ENCODE measurements around the gene CDC6.
"Not testable (repeated sequence)": the region's sequence is repeated elsewhere in the genome, so short reads cannot be mapped to it uniquely, and the experiment has no call there.

The CDC6 gene

GRCh38 chr17:40299159-40299757 lies 11.6 kb downstream of the CDC6 start:
- not testable (repeated sequence) for H3K27ac ChIP-seq (ENCODE audit: low read depth, low read length); H3K4me3 ChIP-seq (ENCODE audit: low read depth in 1 of 5, low read length in 5 of 5); H3K27me3 ChIP-seq (ENCODE audit: control insufficient read depth in 5 of 5, insufficient read depth in 4 of 5, low read length in 5 of 5); H3K9me3 ChIP-seq (ENCODE audit: control insufficient read depth in 5 of 5, low read length in 5 of 5); H3K9ac ChIP-seq (ENCODE audit: low read length in 5 of 5); H3K36me3 ChIP-seq (ENCODE audit: control insufficient read depth in 5 of 5, insufficient read depth in 5 of 5, low read length in 5 of 5)
- H3K4me1 ChIP-seq (ENCODE audit: control insufficient read depth in 5 of 5, insufficient read depth in 5 of 5, low read length in 5 of 5) = peaks cover 8 to 32% (median 30%) of the 10 kb centered on the region in 5 donors

GRCh38 chr17:40301315-40301714 lies 13.6 kb downstream of the CDC6 start:
- H3K27ac ChIP-seq (ENCODE audit: low read depth, low read length) = no peak overlapping the region
- no peaks in the 10 kb centered on the region for H3K36me3 ChIP-seq (ENCODE audit: control insufficient read depth in 5 of 5, insufficient read depth in 5 of 5, low read length in 5 of 5)
- no peaks in the 10 kb centered on the region for H3K9me3 ChIP-seq (ENCODE audit: control insufficient read depth in 5 of 5, low read length in 5 of 5)
- H3K4me1 ChIP-seq (ENCODE audit: control insufficient read depth in 5 of 5, insufficient read depth in 5 of 5, low read length in 5 of 5) = peaks cover 10 to 36% (median 30%) of the 10 kb centered on the region in 5 donors
- no peak overlapping the region for H3K4me3 ChIP-seq (ENCODE audit: low read depth in 1 of 5, low read length in 5 of 5)
- H3K9ac ChIP-seq (ENCODE audit: low read length in 5 of 5) = no peak overlapping the region
- H3K27me3 ChIP-seq (ENCODE audit: control insufficient read depth in 5 of 5, insufficient read depth in 4 of 5, low read length in 5 of 5) = no peaks in the 10 kb centered on the region

GRCh38 chr17:40303009-40303657 lies 15.5 kb downstream of the CDC6 start:
- Histone ChIP-seq H3K27ac (ENCODE audit: low read depth, low read length) (peak overlapping the region; percentile 31), H3K4me1 (ENCODE audit: control insufficient read depth in 5 of 5, insufficient read depth in 5 of 5, low read length in 5 of 5) (peaks cover 18 to 46% (median 44%) of the 10 kb centered on the region in 5 donors), H3K36me3 (ENCODE audit: control insufficient read depth in 5 of 5, insufficient read depth in 5 of 5, low read length in 5 of 5) (no peaks in the 10 kb centered on the region), H3K4me3 (ENCODE audit: low read depth in 1 of 5, low read length in 5 of 5) (no peak overlapping the region), H3K27me3 (ENCODE audit: control insufficient read depth in 5 of 5, insufficient read depth in 4 of 5, low read length in 5 of 5) (no peaks in the 10 kb centered on the region), H3K9me3 (ENCODE audit: control insufficient read depth in 5 of 5, low read length in 5 of 5) (no peaks in the 10 kb centered on the region), H3K9ac (ENCODE audit: low read length in 5 of 5) (no peak overlapping the region)

- no peaks in the 10 kb centered on the region for H3K27me3 ChIP-seq (ENCODE audit: control insufficient read depth in 5 of 5, insufficient read depth in 4 of 5, low read length in 5 of 5)
- peaks cover 25 to 49% (median 47%) of the 10 kb centered on the region in 5 donors for H3K4me1 ChIP-seq (ENCODE audit: control insufficient read depth in 5 of 5, insufficient read depth in 5 of 5, low read length in 5 of 5)
- peak overlapping the region in 1 of 5 donors; percentile 10 for H3K9ac ChIP-seq (ENCODE audit: low read length in 5 of 5)
- H3K9me3 ChIP-seq (ENCODE audit: control insufficient read depth in 5 of 5, low read length in 5 of 5) = no peaks in the 10 kb centered on the region
- no peak overlapping the region for H3K4me3 ChIP-seq (ENCODE audit: low read depth in 1 of 5, low read length in 5 of 5)
- no peaks in the 10 kb centered on the region for H3K36me3 ChIP-seq (ENCODE audit: control insufficient read depth in 5 of 5, insufficient read depth in 5 of 5, low read length in 5 of 5)
- H3K27ac ChIP-seq (ENCODE audit: low read depth, low read length) = peak overlapping the region; percentile 31
Observed at GRCh38 chr17:40303708-40304551, 16.3 kb downstream of the CDC6 start.

DNA sequence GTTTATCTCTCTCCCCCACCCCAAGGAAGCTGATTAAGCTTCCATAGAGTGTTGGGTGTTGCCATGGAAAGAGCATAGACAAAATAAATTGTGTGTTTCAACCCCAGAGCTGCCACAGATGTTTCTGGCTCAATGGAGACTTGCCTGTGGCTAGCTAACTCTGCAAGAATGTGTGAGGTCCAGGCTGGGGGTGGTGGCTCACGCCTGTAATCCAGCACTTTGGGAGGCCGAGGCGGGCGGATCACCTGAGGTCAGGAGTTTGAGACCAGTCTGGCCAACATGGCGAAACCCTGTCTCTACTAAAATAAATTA lies 16.8 kb downstream of the CDC6 start:
- not testable (repeated sequence) for H3K36me3 ChIP-seq (ENCODE audit: control insufficient read depth in 5 of 5, insufficient read depth in 5 of 5, low read length in 5 of 5); H3K27me3 ChIP-seq (ENCODE audit: control insufficient read depth in 5 of 5, insufficient read depth in 4 of 5, low read length in 5 of 5); H3K9me3 ChIP-seq (ENCODE audit: control insufficient read depth in 5 of 5, low read length in 5 of 5); H3K9ac ChIP-seq (ENCODE audit: low read length in 5 of 5); H3K4me3 ChIP-seq (ENCODE audit: low read depth in 1 of 5, low read length in 5 of 5)
- H3K4me1 ChIP-seq (ENCODE audit: control insufficient read depth in 5 of 5, insufficient read depth in 5 of 5, low read length in 5 of 5) = peaks cover 27 to 53% (median 51%) of the 10 kb centered on the region in 5 donors
- H3K27ac ChIP-seq (ENCODE audit: low read depth, low read length) = peak overlapping the region; percentile 21

- H3K9ac ChIP-seq (ENCODE audit: low read length in 5 of 5); H3K4me3 ChIP-seq (ENCODE audit: low read depth in 1 of 5, low read length in 5 of 5); H3K36me3 ChIP-seq (ENCODE audit: control insufficient read depth in 5 of 5, insufficient read depth in 5 of 5, low read length in 5 of 5); H3K9me3 ChIP-seq (ENCODE audit: control insufficient read depth in 5 of 5, low read length in 5 of 5); H3K27me3 ChIP-seq (ENCODE audit: control insufficient read depth in 5 of 5, insufficient read depth in 4 of 5, low read length in 5 of 5); H3K27ac ChIP-seq (ENCODE audit: low read depth, low read length): not testable (repeated sequence)
- peaks cover 29 to 56% (median 54%) of the 10 kb centered on the region in 5 donors for H3K4me1 ChIP-seq (ENCODE audit: control insufficient read depth in 5 of 5, insufficient read depth in 5 of 5, low read length in 5 of 5)
Observed at GRCh38 chr17:40304866-40305265, 17.2 kb downstream of the CDC6 start.

DNA sequence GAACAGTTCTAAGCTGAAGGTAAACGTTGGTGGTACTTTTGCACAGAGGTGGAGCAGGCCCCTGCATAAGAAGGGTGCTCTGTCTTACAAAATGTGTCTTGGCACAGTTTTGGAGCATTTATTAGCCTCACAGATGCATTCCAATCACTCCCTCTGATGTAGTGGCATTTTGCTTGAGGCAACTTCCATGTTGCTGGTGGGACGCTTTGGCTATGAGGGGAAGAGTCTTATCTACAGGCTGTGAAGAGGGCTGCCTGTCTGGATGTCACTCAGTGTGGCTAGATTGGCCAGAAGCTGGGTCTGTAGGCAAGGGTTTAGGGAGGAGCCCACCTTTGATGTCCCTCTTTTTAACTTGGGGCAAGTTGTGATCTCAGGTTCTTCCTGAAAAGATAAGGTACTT lies 18.7 kb downstream of the CDC6 start:
- H3K9ac ChIP-seq (ENCODE audit: low read length in 5 of 5) = peak overlapping the region in 1 of 5 donors; percentile 26
- no peaks in the 10 kb centered on the region for H3K9me3 ChIP-seq (ENCODE audit: control insufficient read depth in 5 of 5, low read length in 5 of 5)
- peak overlapping the region; percentile 93 for H3K27ac ChIP-seq (ENCODE audit: low read depth, low read length)

DNA sequence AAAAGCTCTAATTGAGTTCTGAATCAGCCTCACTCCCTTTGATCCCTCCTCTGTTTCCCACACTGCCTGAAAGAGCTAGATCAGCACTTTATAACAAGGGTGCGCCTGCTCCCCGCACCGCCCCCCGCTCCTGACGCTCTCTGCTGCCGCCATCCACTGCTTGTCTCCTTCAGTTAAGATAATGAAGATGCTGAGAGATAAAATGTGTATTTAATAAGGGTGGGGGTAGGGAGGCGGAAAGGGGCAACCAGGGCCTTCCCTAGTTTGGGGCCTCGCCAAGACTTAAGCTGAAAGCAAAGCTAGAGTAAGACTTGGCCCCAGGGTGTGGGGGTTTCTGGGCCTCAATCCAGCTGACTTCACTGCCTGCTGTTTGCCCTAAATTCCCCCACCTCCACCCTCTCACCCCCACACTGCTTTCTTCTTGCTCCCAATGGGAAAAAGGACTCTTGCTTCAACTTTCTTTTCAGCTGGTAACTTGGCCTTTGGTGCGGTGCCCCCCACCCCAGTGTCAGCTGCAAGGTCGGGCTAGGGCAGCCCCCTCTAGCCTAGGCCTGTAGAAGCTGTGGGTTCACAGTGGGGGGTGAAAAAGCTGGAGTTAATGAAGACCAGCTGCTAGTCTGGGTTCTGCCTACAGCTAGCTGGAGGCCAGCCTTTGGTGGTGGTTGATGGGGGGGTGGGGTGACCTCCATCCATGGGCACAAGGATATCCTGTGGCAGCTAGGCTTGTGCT lies 19.5 kb downstream of the CDC6 start:
- H3K36me3 ChIP-seq (ENCODE audit: control insufficient read depth in 5 of 5, insufficient read depth in 5 of 5, low read length in 5 of 5) = no peaks in the 10 kb centered on the region
- peak overlapping the region in 1 of 5 donors; percentile 6 for H3K4me3 ChIP-seq (ENCODE audit: low read depth in 1 of 5, low read length in 5 of 5)
- peak overlapping the region in 3 of 5 donors; percentile 13 to 62 (median 33) for H3K9ac ChIP-seq (ENCODE audit: low read length in 5 of 5)
- no peaks in the 10 kb centered on the region for H3K9me3 ChIP-seq (ENCODE audit: control insufficient read depth in 5 of 5, low read length in 5 of 5)
- H3K4me1 ChIP-seq (ENCODE audit: control insufficient read depth in 5 of 5, insufficient read depth in 5 of 5, low read length in 5 of 5) = peaks cover 48 to 79% (median 77%) of the 10 kb centered on the region in 5 donors
- peak overlapping the region; percentile 93 for H3K27ac ChIP-seq (ENCODE audit: low read depth, low read length)
- no peaks in the 10 kb centered on the region for H3K27me3 ChIP-seq (ENCODE audit: control insufficient read depth in 5 of 5, insufficient read depth in 4 of 5, low read length in 5 of 5)

More for the DNA sequence above, 18.7 kb downstream of the CDC6 start:
- Histone ChIP-seq H3K27me3 (ENCODE audit: control insufficient read depth in 5 of 5, insufficient read depth in 4 of 5, low read length in 5 of 5) (no peaks in the 10 kb centered on the region), H3K4me3 (ENCODE audit: low read depth in 1 of 5, low read length in 5 of 5) (no peak overlapping the region), H3K4me1 (ENCODE audit: control insufficient read depth in 5 of 5, insufficient read depth in 5 of 5, low read length in 5 of 5) (peaks cover 41 to 72% (median 69%) of the 10 kb centered on the region in 5 donors), H3K36me3 (ENCODE audit: control insufficient read depth in 5 of 5, insufficient read depth in 5 of 5, low read length in 5 of 5) (no peaks in the 10 kb centered on the region)

- Histone ChIP-seq H3K27me3 (ENCODE audit: control insufficient read depth in 5 of 5, insufficient read depth in 4 of 5, low read length in 5 of 5) (no peaks in the 10 kb centered on the region), H3K4me1 (ENCODE audit: control insufficient read depth in 5 of 5, insufficient read depth in 5 of 5, low read length in 5 of 5) (peaks cover 52 to 86% (median 83%) of the 10 kb centered on the region in 5 donors), H3K4me3 (ENCODE audit: low read depth in 1 of 5, low read length in 5 of 5) (peak overlapping the region in 2 of 5 donors; percentile 6 to 46), H3K9me3 (ENCODE audit: control insufficient read depth in 5 of 5, low read length in 5 of 5) (no peaks in the 10 kb centered on the region), H3K36me3 (ENCODE audit: control insufficient read depth in 5 of 5, insufficient read depth in 5 of 5, low read length in 5 of 5) (no peaks in the 10 kb centered on the region), H3K27ac (ENCODE audit: low read depth, low read length) (peak overlapping the region; percentile 93), H3K9ac (ENCODE audit: low read length in 5 of 5) (peak overlapping the region in 3 of 5 donors; percentile 33 to 62 (median 53))
Observed at GRCh38 chr17:40307740-40308239, 20.1 kb downstream of the CDC6 start.

Data from subcutaneous abdominal adipose tissue (tissue), 5 donors.